AG10803 (cell line): ENCODE measurements around the gene NPR1.

Experiments
- DNase-seq: peaks from one replicate; pipeline ENCODE4 v3.0.0; 2010; ENCODE audit warnings: low read depth
- H3K4me3 ChIP-seq: 2 replicates; pipeline ENCODE4 v1.5.1; 2011; ENCODE audit warnings: mild to moderate bottlenecking, low read length, control low read depth
- TF ChIP-seq, protein P1 (sequence below): conservative IDR thresholded peaks from 2 replicates; pipeline ENCODE4 v1.5.1; 2011; ENCODE audit warnings: mild to moderate bottlenecking, low read length, control low read depth, inconsistent platforms

The NPR1 gene

GRCh38 chr1:153678519-153679336, at the start of gene NPR1:
TSS of gene NPR1 (plus strand) at chr1:153678688. CDS start at chr1:153679109, 421 bp downstream.
- DNase-seq: peak; percentile 27
- TF ChIP-seq, protein P1, sequence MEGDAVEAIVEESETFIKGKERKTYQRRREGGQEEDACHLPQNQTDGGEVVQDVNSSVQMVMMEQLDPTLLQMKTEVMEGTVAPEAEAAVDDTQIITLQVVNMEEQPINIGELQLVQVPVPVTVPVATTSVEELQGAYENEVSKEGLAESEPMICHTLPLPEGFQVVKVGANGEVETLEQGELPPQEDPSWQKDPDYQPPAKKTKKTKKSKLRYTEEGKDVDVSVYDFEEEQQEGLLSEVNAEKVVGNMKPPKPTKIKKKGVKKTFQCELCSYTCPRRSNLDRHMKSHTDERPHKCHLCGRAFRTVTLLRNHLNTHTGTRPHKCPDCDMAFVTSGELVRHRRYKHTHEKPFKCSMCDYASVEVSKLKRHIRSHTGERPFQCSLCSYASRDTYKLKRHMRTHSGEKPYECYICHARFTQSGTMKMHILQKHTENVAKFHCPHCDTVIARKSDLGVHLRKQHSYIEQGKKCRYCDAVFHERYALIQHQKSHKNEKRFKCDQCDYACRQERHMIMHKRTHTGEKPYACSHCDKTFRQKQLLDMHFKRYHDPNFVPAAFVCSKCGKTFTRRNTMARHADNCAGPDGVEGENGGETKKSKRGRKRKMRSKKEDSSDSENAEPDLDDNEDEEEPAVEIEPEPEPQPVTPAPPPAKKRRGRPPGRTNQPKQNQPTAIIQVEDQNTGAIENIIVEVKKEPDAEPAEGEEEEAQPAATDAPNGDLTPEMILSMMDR: no peak; the same call in 1 of the 2 replicates
- peak within 1 kb of the TSS; percentile 35 for H3K4me3 ChIP-seq

DNA sequence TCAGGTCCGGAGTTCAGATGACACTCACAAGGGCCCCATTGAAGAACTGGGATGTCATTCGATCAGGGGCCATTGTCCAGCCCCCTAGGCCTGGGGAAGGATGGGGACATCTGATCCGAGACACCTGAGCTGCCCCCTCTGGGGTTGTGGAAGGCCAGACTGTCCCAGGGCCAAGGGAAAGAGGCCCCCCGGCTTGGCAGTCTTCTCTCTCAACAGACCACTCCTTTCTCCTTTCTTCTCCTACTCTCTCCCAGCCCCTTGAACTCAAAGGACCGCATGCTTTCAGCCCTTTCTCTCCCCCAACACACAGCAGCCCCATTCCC, 49.2 kb upstream of the NPR1 start:
- TF ChIP-seq, protein P1: no peak
- no peak for DNase-seq
- no peak overlapping the region for H3K4me3 ChIP-seq

DNA sequence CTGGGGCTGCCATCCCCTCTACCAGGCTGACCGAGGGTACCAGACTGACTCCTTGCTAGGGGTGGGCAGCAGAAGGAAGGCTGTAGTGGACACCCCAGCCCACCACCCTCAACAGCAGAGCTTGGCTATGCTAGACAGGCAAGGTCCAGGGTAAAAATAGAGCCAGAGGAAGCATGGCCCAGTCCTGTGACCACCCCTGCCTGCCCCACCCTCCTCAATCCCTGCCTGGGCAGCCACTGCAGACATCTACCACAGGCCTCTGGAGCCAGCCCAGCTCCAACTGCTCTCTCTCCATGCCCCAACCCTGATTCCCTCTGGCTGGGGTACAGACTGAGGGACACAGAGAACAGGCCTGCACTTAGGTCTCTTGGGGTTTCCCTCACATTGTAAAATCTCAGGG, 48.5 kb upstream of the NPR1 start:
- TF ChIP-seq, protein P1: no peak
- H3K4me3 ChIP-seq: no peak overlapping the region
- no peak for DNase-seq

DNA sequence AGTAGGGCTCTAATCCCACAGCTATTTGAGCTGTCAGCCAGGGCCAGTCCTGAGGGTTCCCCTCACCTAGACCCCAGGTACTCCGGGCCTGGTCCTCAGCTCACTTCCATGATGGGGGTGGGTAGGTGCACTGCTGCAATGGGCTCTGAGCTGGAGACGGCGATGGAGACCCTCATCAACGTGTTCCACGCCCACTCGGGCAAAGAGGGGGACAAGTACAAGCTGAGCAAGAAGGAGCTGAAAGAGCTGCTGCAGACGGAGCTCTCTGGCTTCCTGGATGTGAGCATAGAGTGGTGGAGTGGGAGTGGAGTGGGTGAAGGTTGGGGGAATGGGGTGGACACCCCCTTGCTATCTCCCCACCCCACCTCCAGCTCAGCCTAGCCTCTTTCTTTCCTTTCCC, 48.1 kb upstream of the NPR1 start:
- TF ChIP-seq, protein P1: no peak
- DNase-seq: no peak
- H3K4me3 ChIP-seq: no peak overlapping the region

DNA sequence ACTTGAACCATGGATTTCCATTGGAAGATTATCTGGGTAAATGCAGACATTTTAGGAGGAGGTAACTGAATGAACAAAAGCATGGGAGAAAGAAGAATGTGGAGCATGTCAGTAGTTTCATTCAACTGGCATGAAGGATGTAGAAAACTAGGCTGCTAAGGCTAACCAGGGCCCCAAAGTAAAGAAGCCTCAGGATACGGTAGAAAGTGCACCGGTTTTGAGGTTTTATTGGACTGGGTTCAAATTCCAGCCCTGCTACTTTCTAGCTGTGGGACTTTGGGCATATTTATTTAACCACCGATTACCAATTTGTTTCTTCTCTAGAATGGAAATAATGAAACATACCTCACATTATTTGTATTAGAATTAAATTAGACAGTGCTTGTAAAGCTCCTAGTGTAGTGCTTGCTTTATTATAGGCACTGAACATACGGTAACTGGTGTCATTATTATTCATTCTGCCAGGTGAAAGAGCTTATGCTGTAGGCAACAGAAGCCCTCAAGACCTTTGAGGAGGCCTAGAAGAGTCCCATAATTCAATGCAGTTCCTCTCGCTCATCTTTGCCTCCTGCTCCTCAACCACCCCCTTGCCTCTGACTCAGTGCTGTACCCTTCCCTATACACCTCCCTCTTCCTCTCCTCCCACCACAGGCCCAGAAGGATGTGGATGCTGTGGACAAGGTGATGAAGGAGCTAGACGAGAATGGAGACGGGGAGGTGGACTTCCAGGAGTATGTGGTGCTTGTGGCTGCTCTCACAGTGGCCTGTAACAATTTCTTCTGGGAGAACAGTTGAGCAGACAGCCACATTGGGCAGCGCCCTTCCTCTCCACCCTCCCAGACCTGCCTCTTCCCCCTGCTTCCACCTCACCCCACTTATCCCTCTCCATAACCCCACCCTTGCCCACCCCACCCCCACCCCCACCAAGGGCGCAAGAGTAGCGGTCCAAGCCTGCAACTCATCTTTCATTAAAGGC, 47.2 kb upstream of the NPR1 start:
- no peak for DNase-seq

GRCh38 chr1:153633161-153633753, 45.2 kb upstream of the NPR1 start:
- H3K4me3 ChIP-seq: peak overlapping the region; percentile 100
- TF ChIP-seq, protein P1: no peak
- DNase-seq: peak; percentile 40

More for the DNA sequence above, 47.2 kb upstream of the NPR1 start:
- TF ChIP-seq, protein P1: no peak
- H3K4me3 ChIP-seq: no peak overlapping the region
